GM12874 (cell line): Measurements from ENCODE around the gene SHOC1.
A peak's percentile ranks its signal among the peaks of the same experiment; 100 is the strongest.

Source experiments
- CTCF ChIP-seq: IDR thresholded peaks from 2 replicates; pipeline ENCODE4 v1.5.1; 2011; ENCODE audit warnings: low read depth, mild to moderate bottlenecking, control low read depth, low read length, moderate library complexity; ENCODE audit not compliant: insufficient read depth

Gene SHOC1

GRCh38 chr9:111783857-111784256, 10.9 kb downstream of the SHOC1 start:
- no peak for TF ChIP-seq CTCF

- no peak for TF ChIP-seq CTCF
Measured at GRCh38 chr9:111783424-111783823, 11.3 kb downstream of the SHOC1 start.

- TF ChIP-seq CTCF = no peak
Measured at GRCh38 chr9:111766066-111766465, 28.7 kb downstream of the SHOC1 start.

- TF ChIP-seq CTCF = no peak
Measured at GRCh38 chr9:111762556-111762955, 32.2 kb downstream of the SHOC1 start.

- TF ChIP-seq CTCF = peak; percentile 30; the same call in 1 of the 2 replicates
Measured at GRCh38 chr9:111759762-111760639, 34.7 kb downstream of the SHOC1 start.

GRCh38 chr9:111754800-111755199, 39.9 kb downstream of the SHOC1 start:
- no peak for TF ChIP-seq CTCF

GRCh38 chr9:111752455-111752854, 42.3 kb downstream of the SHOC1 start:
- no peak for TF ChIP-seq CTCF
